Right cardiac atrium (tissue), 5 donors: Measurements from ENCODE around the gene PAH. TPM values are rescaled to one million over a fixed set of nuclear protein-coding genes. Genes with fewer than 3 reads are reported as not detected.

Source experiments
- ATAC-seq, 2 donors: fragments of 200-7000 bp; cut with Tn5 transposase; one replicate each; pipeline versions ENCODE4 v1.8.0 to v1.9.1; 2020; ENCODE audit warnings: moderate library complexity in 2 of 2, mild to moderate bottlenecking in 1 of 2
- DNase-seq, 3 donors: peaks; one replicate each; pipeline ENCODE4 v3.0.0-alpha.2; 2020
- H3K27ac ChIP-seq: one replicate; pipeline ENCODE4 v1.5.1; 2013; ENCODE audit warnings: mild to moderate bottlenecking, low read length, control low read depth, moderate library complexity
- H3K27me3 ChIP-seq: one replicate; pipeline ENCODE4 v1.6.1; 2013; ENCODE audit not compliant: control insufficient read depth, insufficient read depth
- H3K4me1 ChIP-seq: one replicate; pipeline ENCODE4 v1.6.1; 2013; ENCODE audit warnings: low read length; ENCODE audit not compliant: control insufficient read depth, insufficient read depth
- H3K4me3 ChIP-seq: one replicate; pipeline ENCODE4 v1.5.1; 2013; ENCODE audit warnings: low read length, control low read depth
- H3K9me3 ChIP-seq: one replicate; pipeline ENCODE4 v1.6.1; 2013; ENCODE audit warnings: low read length; ENCODE audit not compliant: control insufficient read depth
- WGBS: extraction: QIAGEN DNeasy Blood & Tissue Kit; methylation state at CpG from one replicate; pipeline ENCODE4 v1.1.7; 2013; 5-methylcytosine and 5-hydroxymethylcytosine counted together
- intact Hi-C, 4 donors: fragments of 100-400 bp; cut with DNase I; formaldehyde crosslinking; loops; one replicate each; pipeline versions ENCODE4 v1.11.0 to v1.14.0; 2022 to 2023
- polyA plus RNA-seq: library from polyadenylated mRNA; stranded (reverse); fragments of 200-250 nt; gene quantifications from one replicate; pipeline ENCODE4 v1.2.3, GENCODE V29; 2013
- total RNA-seq, 4 donors: library from RNA; stranded (reverse); fragmentation: NEBNext Ultra II Directional; extraction: Animal tissue kit (Norgen Biotek cat#: 25700); gene quantifications; one replicate each; pipeline ENCODE4 v1.2.1, GENCODE V29; 2021
- donor health status: healthy with polysubstance abuse.
- donor health status: DM: no; HTN: yes; CAD: no.
- donor health status: DM: no; HTN: no; CAD: no.
- donor health status: DM: no; HTN: yes; CAD: no; lungs with severe emphysema.
- donor health status: DM: yes; HTN: yes; CAD: no.

PAH gene
- total and polyA plus RNA-seq, 5 donors, result 1.2 TPM; not detected in 4

- no peak overlapping the region for H3K4me3 ChIP-seq
- WGBS, result 5% methylated on average over 15 of the region's 15 CpGs
- intact Hi-C loops, result no loop called here
- H3K9me3 ChIP-seq, result no peaks in the 10 kb centered on the region
- no peaks in the 10 kb centered on the region for H3K4me1 ChIP-seq
- ATAC-seq, result no peak
- no peak overlapping the region for H3K27ac ChIP-seq
- peaks cover 7% of the 10 kb centered on the region for H3K27me3 ChIP-seq
- no peak for DNase-seq
Observed at GRCh38 chr12:102958830-102959176, 41.8 kb upstream of the PAH start.

- Histone ChIP-seq H3K27ac (no peak overlapping the region), H3K4me3 (peak overlapping the region; percentile 8), H3K27me3 (peaks cover 7% of the 10 kb centered on the region), H3K9me3 (no peaks in the 10 kb centered on the region), H3K4me1 (no peaks in the 10 kb centered on the region)
- no peak for ATAC-seq
- WGBS, result 1% methylated on average over 83 of the region's 83 CpGs
- DNase-seq, result peak in 2 of 3 donors; percentile 55 to 63
- intact Hi-C loops, result no loop called here
Observed at GRCh38 chr12:102958073-102958829, 41.2 kb upstream of the PAH start.

DNA sequence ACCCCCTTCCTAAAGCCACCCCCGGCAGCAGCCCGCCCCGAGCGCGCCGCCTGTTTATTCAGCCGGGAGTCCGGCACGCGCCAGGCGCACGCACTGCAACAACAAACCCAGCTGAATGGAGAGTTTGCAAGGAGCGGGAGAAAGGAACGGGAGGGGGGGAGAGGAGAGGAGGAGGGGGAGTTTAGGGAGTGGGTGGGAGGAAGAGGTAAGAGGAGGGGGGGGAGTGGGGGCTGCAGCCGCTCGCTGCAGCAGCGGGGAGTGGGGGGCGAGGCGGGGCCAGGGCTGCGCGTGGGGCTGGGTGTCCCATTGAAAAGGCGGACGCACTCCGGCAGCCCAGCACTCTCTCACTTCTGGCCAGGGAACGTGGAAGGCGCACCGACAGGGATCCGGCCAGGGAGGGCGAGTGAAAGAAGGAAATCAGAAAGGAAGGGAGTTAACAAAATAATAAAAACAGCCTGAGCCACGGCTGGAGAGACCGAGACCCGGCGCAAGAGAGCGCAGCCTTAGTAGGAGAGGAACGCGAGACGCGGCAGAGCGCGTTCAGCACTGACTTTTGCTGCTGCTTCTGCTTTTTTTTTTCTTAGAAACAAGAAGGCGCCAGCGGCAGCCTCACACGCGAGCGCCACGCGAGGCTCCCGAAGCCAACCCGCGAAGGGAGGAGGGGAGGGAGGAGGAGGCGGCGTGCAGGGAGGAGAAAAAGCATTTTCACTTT lies 40.5 kb upstream of the PAH start, which contains the start of gene ASCL1:
Gene ASCL1, plus strand, starts transcription at position 336 of the 712 bp plus-strand sequence. CDS start 571 bp downstream, outside the sequence.
- no peak within 1 kb of the TSS for H3K27ac ChIP-seq
- peak within 1 kb of the TSS; percentile 8 for H3K4me3 ChIP-seq
- no peaks in the 10 kb centered on the region for H3K4me1 ChIP-seq
- intact Hi-C loops, result no loop called here
- 1% methylated on average over 52 of the region's 52 CpGs for WGBS
- peak in 2 of 3 donors; percentile 39 to 54 for DNase-seq
- peaks cover 7% of the 10 kb centered on the region for H3K27me3 ChIP-seq
- no peak for ATAC-seq
- no peaks in the 10 kb centered on the region for H3K9me3 ChIP-seq

GRCh38 chr12:102956738-102957327 lies 39.8 kb upstream of the PAH start:
- Histone ChIP-seq H3K27me3 (peaks cover 8% of the 10 kb centered on the region), H3K4me3 (no peak overlapping the region), H3K9me3 (no peaks in the 10 kb centered on the region), H3K4me1 (no peaks in the 10 kb centered on the region), H3K27ac (no peak overlapping the region)
- DNase-seq (no peak), ATAC-seq (no peak)
- intact Hi-C loops, result no loop called here
- WGBS, result 3% methylated on average over 19 of the region's 19 CpGs

DNA sequence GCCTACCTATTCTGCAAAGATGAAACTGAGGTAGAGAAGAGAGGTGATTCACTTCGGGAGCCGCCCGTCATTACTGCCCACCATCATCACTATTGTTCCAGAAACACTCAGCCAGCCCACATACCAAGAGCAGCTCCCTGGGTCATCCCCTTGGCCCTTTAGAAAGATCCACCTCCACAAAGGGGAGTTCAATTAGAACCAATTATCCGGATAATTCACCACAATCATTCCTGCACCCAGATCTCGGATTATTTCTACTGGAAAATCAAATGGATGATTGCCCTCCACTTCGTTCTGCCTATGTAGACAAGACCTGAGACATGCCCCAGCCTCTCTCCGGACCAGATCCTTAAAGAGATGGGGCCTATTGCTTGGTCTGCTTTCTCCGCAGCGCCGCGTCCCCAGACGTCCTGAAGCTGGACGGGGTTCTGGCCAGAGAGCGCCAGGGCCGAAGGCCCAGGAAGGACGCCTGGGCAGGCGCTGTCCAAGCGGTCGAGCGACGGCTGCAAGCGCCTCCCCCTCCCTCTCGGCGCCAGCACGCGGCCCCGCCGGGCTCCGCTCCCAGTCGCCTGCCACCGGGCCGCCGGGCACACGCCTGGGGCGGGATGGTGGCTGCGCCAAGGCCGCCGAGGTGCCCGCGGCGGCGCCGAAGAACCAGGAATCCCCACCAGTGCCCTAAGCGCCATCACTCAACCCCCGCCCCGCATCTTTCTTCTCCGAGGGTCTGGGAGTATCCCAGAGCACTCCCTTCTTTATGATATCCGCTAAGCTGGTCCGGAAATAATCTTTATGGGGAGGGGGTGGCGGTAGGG lies 39.1 kb upstream of the PAH start:
- no peaks in the 10 kb centered on the region for H3K4me1 ChIP-seq
- WGBS, result 4% methylated on average over 50 of the region's 50 CpGs
- intact Hi-C loops, result no loop called here
- H3K4me3 ChIP-seq, result no peak overlapping the region
- peaks cover 6% of the 10 kb centered on the region for H3K27me3 ChIP-seq
- no peak overlapping the region for H3K27ac ChIP-seq
- peak in 2 of 3 donors; percentile 40 to 43 for DNase-seq
- ATAC-seq, result peak in 1 of 2 donors; percentile 59
- no peaks in the 10 kb centered on the region for H3K9me3 ChIP-seq

GRCh38 chr12:102954134-102954533 lies 37.1 kb upstream of the PAH start:
- intact Hi-C loops, result no loop called here
- ATAC-seq (no peak), DNase-seq (no peak)
- H3K4me3 ChIP-seq, result no peak overlapping the region
- no peaks in the 10 kb centered on the region for H3K4me1 ChIP-seq
- no peaks in the 10 kb centered on the region for H3K9me3 ChIP-seq
- H3K27ac ChIP-seq, result no peak overlapping the region
- peaks cover 6% of the 10 kb centered on the region for H3K27me3 ChIP-seq
- 40% methylated on average over 1 of the region's 1 CpG for WGBS

- no peak overlapping the region for H3K27ac ChIP-seq
- intact Hi-C loops, result no loop called here
- ATAC-seq, result no peak
- peaks cover 6% of the 10 kb centered on the region for H3K27me3 ChIP-seq
- H3K4me3 ChIP-seq, result no peak overlapping the region
- no peak for DNase-seq
- H3K4me1 ChIP-seq, result no peaks in the 10 kb centered on the region
- H3K9me3 ChIP-seq, result no peaks in the 10 kb centered on the region
Observed at GRCh38 chr12:102953221-102953620, 36.2 kb upstream of the PAH start.

DNA sequence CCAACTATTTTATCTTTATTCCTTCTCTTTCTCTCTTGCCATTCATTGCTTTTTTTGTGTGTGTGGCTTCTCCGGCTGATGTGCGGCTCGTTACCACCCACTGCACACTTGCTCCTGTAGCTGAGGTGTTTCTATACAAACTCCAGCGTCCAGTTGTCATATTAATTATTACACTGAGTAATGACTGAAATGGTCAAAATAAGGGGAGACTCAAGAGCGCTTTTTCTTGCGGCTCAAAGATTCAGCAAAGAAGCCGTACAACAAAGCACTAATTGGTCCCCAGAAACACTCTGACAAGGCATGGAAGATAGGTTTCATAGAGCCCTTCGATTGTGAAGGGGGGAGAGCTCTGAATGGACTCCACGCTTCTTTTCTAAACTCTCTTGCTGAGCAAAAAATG lies 34.8 kb upstream of the PAH start:
- H3K4me3 ChIP-seq, result no peak overlapping the region
- H3K27ac ChIP-seq, result no peak overlapping the region
- peaks cover 6% of the 10 kb centered on the region for H3K27me3 ChIP-seq
- H3K9me3 ChIP-seq, result no peaks in the 10 kb centered on the region
- ATAC-seq (no peak), DNase-seq (no peak)
- intact Hi-C loops, result no loop called here
- 34% methylated on average over 9 of the region's 9 CpGs for WGBS
- no peaks in the 10 kb centered on the region for H3K4me1 ChIP-seq

GRCh38 chr12:102950950-102951619 lies 34.0 kb upstream of the PAH start:
- ATAC-seq (no peak), DNase-seq (no peak)
- Histone ChIP-seq H3K4me3 (no peak overlapping the region), H3K9me3 (no peaks in the 10 kb centered on the region), H3K27me3 (peaks cover 6% of the 10 kb centered on the region), H3K4me1 (no peaks in the 10 kb centered on the region), H3K27ac (no peak overlapping the region)
- 7% methylated on average over 21 of the region's 21 CpGs for WGBS
- intact Hi-C loops, result no loop called here

- DNase-seq, result no peak
- H3K27me3 ChIP-seq, result peaks cover 3% of the 10 kb centered on the region
Observed at GRCh38 chr12:102950107-102950949, 33.3 kb upstream of the PAH start.

More at GRCh38 chr12:102950107-102950949, 33.3 kb upstream of the PAH start:
- no peak overlapping the region for H3K27ac ChIP-seq
- H3K4me3 ChIP-seq, result no peak overlapping the region
- no peaks in the 10 kb centered on the region for H3K9me3 ChIP-seq
- ATAC-seq, result no peak
- H3K4me1 ChIP-seq, result no peaks in the 10 kb centered on the region
- 4% methylated on average over 37 of the region's 37 CpGs for WGBS
- intact Hi-C loops, result no loop called here
